ENCODE results near the gene TRAF4.

Gene TRAF4

GRCh38 chr17:28744972-28745785 is 1.4 kb downstream of the TRAF4 start:
- H3K36me3 ChIP-seq (ENCODE audit: control insufficient read depth in 2 of 2, insufficient read depth in 2 of 2, low read length in 2 of 2) = peaks cover 2 to 9% of the 10 kb centered on the region in 2 donors
- H3K4me3 ChIP-seq (ENCODE audit: low read length in 2 of 2) = peak overlapping the region; percentile 55 to 74
- no peaks in the 10 kb centered on the region for H3K27me3 ChIP-seq (ENCODE audit: control insufficient read depth in 1 of 2, insufficient read depth in 2 of 2, low read length in 2 of 2)
- no peaks in the 10 kb centered on the region for H3K9me3 ChIP-seq (ENCODE audit: control insufficient read depth in 2 of 2, low read length in 2 of 2)
- peaks cover 44% of the 10 kb centered on the region for H3K4me1 ChIP-seq (ENCODE audit: control insufficient read depth, insufficient read depth, low read length)
- H3K27ac ChIP-seq (ENCODE audit: low read length) = peak overlapping the region; percentile 55
- peak overlapping the region; percentile 61 to 80 for H3K9ac ChIP-seq (ENCODE audit: low read length in 2 of 2)

- H3K4me3 ChIP-seq (ENCODE audit: low read length in 2 of 2) = peak overlapping the region; percentile 55 to 74
- no peak overlapping the region for H3K27ac ChIP-seq (ENCODE audit: low read length)
- peaks cover 2 to 9% of the 10 kb centered on the region in 2 donors for H3K36me3 ChIP-seq (ENCODE audit: control insufficient read depth in 2 of 2, insufficient read depth in 2 of 2, low read length in 2 of 2)
- H3K4me1 ChIP-seq (ENCODE audit: control insufficient read depth, insufficient read depth, low read length) = peaks cover 45% of the 10 kb centered on the region
- peak overlapping the region; percentile 61 to 80 for H3K9ac ChIP-seq (ENCODE audit: low read length in 2 of 2)
- no peaks in the 10 kb centered on the region for H3K9me3 ChIP-seq (ENCODE audit: control insufficient read depth in 2 of 2, low read length in 2 of 2)
- H3K27me3 ChIP-seq (ENCODE audit: control insufficient read depth in 1 of 2, insufficient read depth in 2 of 2, low read length in 2 of 2) = no peaks in the 10 kb centered on the region
Measured at GRCh38 chr17:28745786-28746411, 2.1 kb downstream of the TRAF4 start.

- peaks cover 2 to 9% of the 10 kb centered on the region in 2 donors for H3K36me3 ChIP-seq (ENCODE audit: control insufficient read depth in 2 of 2, insufficient read depth in 2 of 2, low read length in 2 of 2)
- no peak overlapping the region for H3K27ac ChIP-seq (ENCODE audit: low read length)
- H3K4me3 ChIP-seq (ENCODE audit: low read length in 2 of 2) = no peak overlapping the region
- H3K4me1 ChIP-seq (ENCODE audit: control insufficient read depth, insufficient read depth, low read length) = peaks cover 45% of the 10 kb centered on the region
- H3K9ac ChIP-seq (ENCODE audit: low read length in 2 of 2) = no peak overlapping the region
- H3K27me3 ChIP-seq (ENCODE audit: control insufficient read depth in 1 of 2, insufficient read depth in 2 of 2, low read length in 2 of 2) = no peaks in the 10 kb centered on the region
- H3K9me3 ChIP-seq (ENCODE audit: control insufficient read depth in 2 of 2, low read length in 2 of 2) = no peaks in the 10 kb centered on the region
Measured at GRCh38 chr17:28746611-28747050, 2.8 kb downstream of the TRAF4 start.

- peaks cover 2 to 9% of the 10 kb centered on the region in 2 donors for H3K36me3 ChIP-seq (ENCODE audit: control insufficient read depth in 2 of 2, insufficient read depth in 2 of 2, low read length in 2 of 2)
- H3K27me3 ChIP-seq (ENCODE audit: control insufficient read depth in 1 of 2, insufficient read depth in 2 of 2, low read length in 2 of 2) = no peaks in the 10 kb centered on the region
- no peaks in the 10 kb centered on the region for H3K9me3 ChIP-seq (ENCODE audit: control insufficient read depth in 2 of 2, low read length in 2 of 2)
- no peak overlapping the region for H3K9ac ChIP-seq (ENCODE audit: low read length in 2 of 2)
- H3K27ac ChIP-seq (ENCODE audit: low read length) = no peak overlapping the region
- peaks cover 45% of the 10 kb centered on the region for H3K4me1 ChIP-seq (ENCODE audit: control insufficient read depth, insufficient read depth, low read length)
- H3K4me3 ChIP-seq (ENCODE audit: low read length in 2 of 2) = no peak overlapping the region
Measured at GRCh38 chr17:28747051-28747691, 3.4 kb downstream of the TRAF4 start.

DNA sequence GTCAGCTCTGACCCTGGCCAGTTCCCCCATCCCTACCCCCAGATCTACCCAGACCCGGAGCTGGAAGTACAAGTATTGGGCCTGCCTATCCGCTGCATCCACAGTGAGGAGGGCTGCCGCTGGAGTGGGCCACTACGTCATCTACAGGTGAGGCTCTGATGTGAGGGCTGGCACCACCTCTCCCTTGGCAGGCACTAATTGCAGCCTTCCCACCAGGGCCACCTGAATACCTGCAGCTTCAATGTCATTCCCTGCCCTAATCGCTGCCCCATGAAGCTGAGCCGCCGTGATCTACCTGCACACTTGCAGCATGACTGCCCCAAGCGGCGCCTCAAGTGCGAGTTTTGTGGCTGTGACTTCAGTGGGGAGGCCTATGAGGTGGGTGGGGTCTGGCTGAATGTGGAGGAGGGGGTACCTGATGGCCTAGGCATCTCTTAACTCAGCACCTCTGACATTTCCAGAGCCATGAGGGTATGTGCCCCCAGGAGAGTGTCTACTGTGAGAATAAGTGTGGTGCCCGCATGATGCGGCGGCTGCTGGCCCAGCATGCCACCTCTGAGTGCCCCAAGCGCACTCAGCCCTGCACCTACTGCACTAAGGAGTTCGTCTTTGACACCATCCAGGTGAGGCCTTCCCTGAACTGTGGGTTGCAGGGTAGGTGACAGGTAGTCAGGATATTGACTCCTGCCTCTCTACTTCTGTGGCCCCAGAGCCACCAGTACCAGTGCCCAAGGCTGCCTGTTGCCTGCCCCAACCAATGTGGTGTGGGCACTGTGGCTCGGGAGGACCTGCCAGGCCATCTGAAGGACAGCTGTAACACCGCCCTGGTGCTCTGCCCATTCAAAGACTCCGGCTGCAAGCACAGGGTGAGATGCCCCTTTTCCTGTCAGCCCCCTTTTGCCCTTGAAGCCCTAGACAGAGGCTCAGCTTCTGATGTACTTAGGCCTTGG is 4.3 kb downstream of the TRAF4 start:
- no peak overlapping the region for H3K9ac ChIP-seq (ENCODE audit: low read length in 2 of 2)
- H3K27ac ChIP-seq (ENCODE audit: low read length) = no peak overlapping the region
- H3K9me3 ChIP-seq (ENCODE audit: control insufficient read depth in 2 of 2, low read length in 2 of 2) = no peaks in the 10 kb centered on the region
- H3K36me3 ChIP-seq (ENCODE audit: control insufficient read depth in 2 of 2, insufficient read depth in 2 of 2, low read length in 2 of 2) = peaks cover 2 to 9% of the 10 kb centered on the region in 2 donors
- H3K4me3 ChIP-seq (ENCODE audit: low read length in 2 of 2) = no peak overlapping the region
- peaks cover 43% of the 10 kb centered on the region for H3K4me1 ChIP-seq (ENCODE audit: control insufficient read depth, insufficient read depth, low read length)
- H3K27me3 ChIP-seq (ENCODE audit: control insufficient read depth in 1 of 2, insufficient read depth in 2 of 2, low read length in 2 of 2) = no peaks in the 10 kb centered on the region

DNA sequence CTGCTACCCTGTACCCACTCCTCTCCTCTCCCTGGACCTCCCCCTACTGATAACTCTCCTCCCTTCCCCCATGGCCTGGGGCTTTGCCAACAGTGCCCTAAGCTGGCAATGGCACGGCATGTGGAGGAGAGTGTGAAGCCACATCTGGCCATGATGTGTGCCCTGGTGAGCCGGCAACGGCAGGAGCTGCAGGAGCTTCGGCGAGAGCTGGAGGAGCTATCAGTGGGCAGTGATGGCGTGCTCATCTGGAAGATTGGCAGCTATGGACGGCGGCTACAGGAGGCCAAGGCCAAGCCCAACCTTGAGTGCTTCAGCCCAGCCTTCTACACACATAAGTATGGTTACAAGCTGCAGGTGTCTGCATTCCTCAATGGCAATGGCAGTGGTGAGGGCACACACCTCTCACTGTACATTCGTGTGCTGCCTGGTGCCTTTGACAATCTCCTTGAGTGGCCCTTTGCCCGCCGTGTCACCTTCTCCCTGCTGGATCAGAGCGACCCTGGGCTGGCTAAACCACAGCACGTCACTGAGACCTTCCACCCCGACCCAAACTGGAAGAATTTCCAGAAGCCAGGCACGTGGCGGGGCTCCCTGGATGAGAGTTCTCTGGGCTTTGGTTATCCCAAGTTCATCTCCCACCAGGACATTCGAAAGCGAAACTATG is 5.2 kb downstream of the TRAF4 start:
- Histone ChIP-seq H3K4me1 (ENCODE audit: control insufficient read depth, insufficient read depth, low read length) (peaks cover 37% of the 10 kb centered on the region), H3K9ac (ENCODE audit: low read length in 2 of 2) (no peak overlapping the region), H3K27ac (ENCODE audit: low read length) (no peak overlapping the region), H3K36me3 (ENCODE audit: control insufficient read depth in 2 of 2, insufficient read depth in 2 of 2, low read length in 2 of 2) (peaks cover 2 to 9% of the 10 kb centered on the region in 2 donors), H3K9me3 (ENCODE audit: control insufficient read depth in 2 of 2, low read length in 2 of 2) (no peaks in the 10 kb centered on the region), H3K27me3 (ENCODE audit: control insufficient read depth in 1 of 2, insufficient read depth in 2 of 2, low read length in 2 of 2) (no peaks in the 10 kb centered on the region), H3K4me3 (ENCODE audit: low read length in 2 of 2) (no peak overlapping the region)

- H3K9me3 ChIP-seq (ENCODE audit: control insufficient read depth in 2 of 2, low read length in 2 of 2) = no peaks in the 10 kb centered on the region
- peaks cover 2 to 9% of the 10 kb centered on the region in 2 donors for H3K36me3 ChIP-seq (ENCODE audit: control insufficient read depth in 2 of 2, insufficient read depth in 2 of 2, low read length in 2 of 2)
- no peaks in the 10 kb centered on the region for H3K27me3 ChIP-seq (ENCODE audit: control insufficient read depth in 1 of 2, insufficient read depth in 2 of 2, low read length in 2 of 2)
- no peak overlapping the region for H3K27ac ChIP-seq (ENCODE audit: low read length)
- no peak overlapping the region for H3K4me3 ChIP-seq (ENCODE audit: low read length in 2 of 2)
- peaks cover 36% of the 10 kb centered on the region for H3K4me1 ChIP-seq (ENCODE audit: control insufficient read depth, insufficient read depth, low read length)
- H3K9ac ChIP-seq (ENCODE audit: low read length in 2 of 2) = no peak overlapping the region
Measured at GRCh38 chr17:28749516-28750177, 5.8 kb downstream of the TRAF4 start.

DNA sequence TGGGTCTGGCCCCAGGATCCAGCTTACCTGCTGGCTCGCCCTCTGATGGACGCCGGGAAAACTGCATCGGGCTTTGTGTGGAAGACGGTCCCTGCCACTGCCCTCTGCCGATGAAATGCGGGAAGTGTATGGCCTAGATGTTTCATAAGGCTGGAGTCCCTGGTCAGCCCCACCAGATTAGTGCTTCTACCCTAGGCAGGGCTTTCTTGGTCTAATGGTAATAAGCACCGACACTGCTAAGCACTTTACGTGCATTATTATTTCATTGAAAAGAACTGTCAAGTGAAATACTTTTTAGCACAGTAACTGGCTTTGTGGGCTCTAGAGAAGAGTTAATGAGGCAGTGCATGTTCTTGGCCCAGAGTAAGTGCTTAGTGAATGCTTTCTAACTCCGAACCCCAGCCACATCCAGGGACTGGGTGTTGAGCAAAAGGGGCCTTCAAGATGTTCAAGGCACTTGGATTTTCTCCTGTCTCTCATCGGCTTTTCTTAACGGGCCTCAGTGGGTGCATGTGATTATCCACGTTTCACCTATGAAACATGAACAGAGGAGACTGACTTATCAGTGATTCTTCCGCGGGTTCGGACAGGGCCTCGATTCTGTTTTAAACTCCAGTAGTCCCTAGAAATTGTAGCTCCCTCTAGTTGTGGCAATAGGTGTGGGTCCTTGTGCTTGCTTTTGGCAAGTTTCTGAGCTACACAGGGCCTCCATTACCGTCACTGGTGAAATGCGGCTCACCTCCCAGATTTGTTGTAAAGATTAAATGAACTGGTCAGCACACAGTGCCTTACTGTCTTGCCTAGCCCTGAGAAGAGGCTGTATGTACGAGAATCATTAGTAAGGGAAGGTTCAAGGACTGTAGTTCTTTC is 6.6 kb downstream of the TRAF4 start:
- no peak overlapping the region for H3K4me3 ChIP-seq (ENCODE audit: low read length in 2 of 2)
- H3K9me3 ChIP-seq (ENCODE audit: control insufficient read depth in 2 of 2, low read length in 2 of 2) = no peaks in the 10 kb centered on the region
- peaks cover 28% of the 10 kb centered on the region for H3K4me1 ChIP-seq (ENCODE audit: control insufficient read depth, insufficient read depth, low read length)
- peak overlapping the region; percentile 46 to 58 for H3K9ac ChIP-seq (ENCODE audit: low read length in 2 of 2)
- H3K27me3 ChIP-seq (ENCODE audit: control insufficient read depth in 1 of 2, insufficient read depth in 2 of 2, low read length in 2 of 2) = no peaks in the 10 kb centered on the region
- peaks cover 2 to 9% of the 10 kb centered on the region in 2 donors for H3K36me3 ChIP-seq (ENCODE audit: control insufficient read depth in 2 of 2, insufficient read depth in 2 of 2, low read length in 2 of 2)
- no peak overlapping the region for H3K27ac ChIP-seq (ENCODE audit: low read length)

Measured in stomach smooth muscle (tissue), 2 donors.